ENCODE results near the gene NSG2.
"Not testable (repeated sequence)": the region's sequence is repeated elsewhere in the genome, so short reads cannot be mapped to it uniquely, and the experiment has no call there.

NSG2 gene

DNA sequence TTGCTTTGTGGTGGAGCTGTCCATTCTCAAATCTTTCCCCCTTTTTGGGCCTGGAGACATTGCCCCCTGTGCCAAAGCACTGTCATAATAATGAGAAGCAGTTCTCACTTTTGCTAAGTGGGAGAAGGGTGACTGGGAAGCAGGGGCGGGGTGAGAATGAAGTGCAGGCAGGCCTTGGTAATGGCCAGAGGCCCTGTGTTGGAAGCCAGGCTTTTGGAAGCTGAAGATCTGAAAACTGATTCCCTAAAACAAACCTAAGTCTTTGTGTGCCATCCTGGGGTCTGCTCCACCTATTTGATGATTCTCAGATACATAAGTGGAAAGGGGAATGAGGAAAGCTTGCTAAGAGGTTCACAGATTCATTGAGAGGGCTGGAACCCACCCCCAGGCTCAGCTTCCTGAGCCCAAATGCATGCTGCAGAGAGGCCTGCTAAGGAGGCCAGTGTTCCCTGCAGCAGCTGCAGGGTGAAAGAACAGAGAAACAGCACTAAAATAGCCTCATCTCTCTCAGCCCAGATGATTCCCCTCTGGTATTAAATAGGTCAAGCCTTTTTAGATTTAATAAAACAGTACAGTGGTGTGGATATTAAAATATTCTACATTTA, 75.0 kb downstream of the NSG2 start:
- Histone ChIP-seq H3K36me3 (ENCODE audit: insufficient read depth, low read length) (no peaks in the 10 kb centered on the region), H3K4me1 (ENCODE audit: insufficient read depth, low read length) (no peaks in the 10 kb centered on the region), H3K9me3 (ENCODE audit: low read length) (no peaks in the 10 kb centered on the region), H3K27me3 (ENCODE audit: insufficient read depth, low read length) (peaks cover 3% of the 10 kb centered on the region), H2AFZ (ENCODE audit: low read depth, low read length) (no peak overlapping the region), H3K4me3 (ENCODE audit: low read length) (no peak overlapping the region)

DNA sequence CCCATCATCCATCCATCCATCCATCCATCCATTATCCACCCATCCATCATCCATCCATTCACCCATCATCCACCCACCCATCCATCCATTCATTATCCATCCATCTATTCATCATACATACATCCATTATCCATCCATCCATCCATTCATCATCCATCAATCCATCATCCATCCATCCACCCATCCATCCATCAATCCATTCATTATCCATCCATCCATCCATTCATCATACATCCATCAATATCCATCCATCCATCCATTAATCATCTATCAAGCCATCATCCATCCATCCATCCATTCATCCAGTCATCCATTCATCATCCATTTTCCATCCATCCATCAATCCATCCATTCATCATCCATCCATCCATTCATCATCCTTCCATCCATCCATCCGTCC, 89.0 kb downstream of the NSG2 start:
- no peak overlapping the region for H2AFZ ChIP-seq (ENCODE audit: low read depth, low read length)

DNA sequence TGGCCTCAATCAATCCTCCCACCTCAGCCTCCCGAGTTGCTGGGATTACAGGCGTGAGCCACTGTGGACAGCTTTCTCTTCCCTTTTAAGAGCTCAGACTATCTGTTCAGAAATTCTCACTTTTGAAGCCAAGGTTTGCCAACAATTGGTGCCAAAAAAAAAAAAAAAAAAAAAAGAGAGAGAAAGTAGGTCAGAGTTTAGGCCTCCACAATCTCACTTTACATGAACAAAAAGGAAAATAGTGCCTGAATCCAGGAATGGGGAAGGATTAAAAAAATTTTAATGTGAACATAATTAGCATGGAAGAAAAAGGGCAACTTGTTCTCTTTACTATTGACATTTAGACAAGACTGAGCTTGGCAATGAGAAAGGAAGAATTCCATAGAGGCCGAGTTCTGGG, 94.1 kb downstream of the NSG2 start:
- no peak overlapping the region for H3K4me3 ChIP-seq (ENCODE audit: low read length)

More for the DNA sequence above, 89.0 kb downstream of the NSG2 start:
- Histone ChIP-seq H3K36me3 (ENCODE audit: insufficient read depth, low read length) (no peaks in the 10 kb centered on the region), H3K4me3 (ENCODE audit: low read length) (no peak overlapping the region), H3K4me1 (ENCODE audit: insufficient read depth, low read length) (no peaks in the 10 kb centered on the region), H3K9me3 (ENCODE audit: low read length) (no peaks in the 10 kb centered on the region), H3K27me3 (ENCODE audit: insufficient read depth, low read length) (no peaks in the 10 kb centered on the region)

DNA sequence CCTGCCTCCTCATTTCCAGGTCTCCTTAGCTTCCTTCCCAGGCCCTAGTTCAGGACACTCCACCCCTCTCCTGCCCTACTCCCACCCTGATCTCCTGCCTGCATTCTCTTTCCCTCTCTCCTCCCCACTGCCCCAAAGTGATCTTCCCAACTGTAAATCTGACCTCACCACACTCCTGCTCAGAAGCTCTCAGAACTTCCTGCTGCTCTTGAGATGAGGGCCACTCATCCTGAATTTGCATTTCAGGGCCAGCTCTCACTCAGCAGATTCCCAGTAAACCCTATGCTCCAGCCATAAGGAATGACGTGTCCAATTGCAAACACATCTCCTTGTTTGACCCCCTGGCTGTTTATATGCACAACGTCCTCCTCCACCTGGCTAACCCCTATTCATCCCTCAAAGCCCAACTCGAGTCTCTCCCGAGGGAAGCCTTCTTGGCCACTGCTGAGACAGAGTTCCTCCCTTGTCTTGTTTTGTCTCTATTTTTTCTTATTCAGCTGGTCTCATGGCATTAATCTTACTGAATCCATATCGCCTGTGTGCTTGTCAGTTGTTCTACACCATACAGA, 95.0 kb downstream of the NSG2 start:
- Histone ChIP-seq H3K27me3 (ENCODE audit: insufficient read depth, low read length) (no peaks in the 10 kb centered on the region), H2AFZ (ENCODE audit: low read depth, low read length) (no peak overlapping the region), H3K4me3 (ENCODE audit: low read length) (no peak overlapping the region), H3K4me1 (ENCODE audit: insufficient read depth, low read length) (no peaks in the 10 kb centered on the region), H3K9me3 (ENCODE audit: low read length) (no peaks in the 10 kb centered on the region), H3K36me3 (ENCODE audit: insufficient read depth, low read length) (no peaks in the 10 kb centered on the region)

More for the DNA sequence above, 94.1 kb downstream of the NSG2 start:
- H3K4me1 ChIP-seq (ENCODE audit: insufficient read depth, low read length) = no peaks in the 10 kb centered on the region
- no peaks in the 10 kb centered on the region for H3K27me3 ChIP-seq (ENCODE audit: insufficient read depth, low read length)
- H3K9me3 ChIP-seq (ENCODE audit: low read length) = no peaks in the 10 kb centered on the region
- H2AFZ ChIP-seq (ENCODE audit: low read depth, low read length) = no peak overlapping the region
- no peaks in the 10 kb centered on the region for H3K36me3 ChIP-seq (ENCODE audit: insufficient read depth, low read length)

DNA sequence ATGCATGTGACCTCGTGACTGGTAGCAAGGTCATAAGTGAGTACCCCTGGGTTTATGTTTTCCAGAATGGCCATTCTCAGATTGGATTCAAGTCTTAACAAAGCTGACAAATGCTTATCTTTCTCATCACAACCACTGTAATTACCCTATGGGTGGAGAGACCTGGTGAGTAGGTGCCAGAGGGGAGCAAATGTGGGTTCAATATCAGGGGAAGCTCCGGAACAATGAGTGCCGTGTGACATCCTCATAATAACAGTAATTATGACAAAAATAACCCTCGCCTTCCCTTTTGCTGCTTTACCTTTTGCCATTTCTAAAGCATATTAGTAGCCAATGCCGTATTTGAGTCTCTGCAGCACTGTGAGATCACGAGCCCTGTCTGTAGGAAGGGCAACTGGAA, 95.9 kb downstream of the NSG2 start:
- no peak overlapping the region for H2AFZ ChIP-seq (ENCODE audit: low read depth, low read length)
- no peaks in the 10 kb centered on the region for H3K9me3 ChIP-seq (ENCODE audit: low read length)
- no peaks in the 10 kb centered on the region for H3K27me3 ChIP-seq (ENCODE audit: insufficient read depth, low read length)
- no peaks in the 10 kb centered on the region for H3K36me3 ChIP-seq (ENCODE audit: insufficient read depth, low read length)
- peaks cover 5% of the 10 kb centered on the region for H3K4me1 ChIP-seq (ENCODE audit: insufficient read depth, low read length)
- H3K4me3 ChIP-seq (ENCODE audit: low read length) = no peak overlapping the region

DNA sequence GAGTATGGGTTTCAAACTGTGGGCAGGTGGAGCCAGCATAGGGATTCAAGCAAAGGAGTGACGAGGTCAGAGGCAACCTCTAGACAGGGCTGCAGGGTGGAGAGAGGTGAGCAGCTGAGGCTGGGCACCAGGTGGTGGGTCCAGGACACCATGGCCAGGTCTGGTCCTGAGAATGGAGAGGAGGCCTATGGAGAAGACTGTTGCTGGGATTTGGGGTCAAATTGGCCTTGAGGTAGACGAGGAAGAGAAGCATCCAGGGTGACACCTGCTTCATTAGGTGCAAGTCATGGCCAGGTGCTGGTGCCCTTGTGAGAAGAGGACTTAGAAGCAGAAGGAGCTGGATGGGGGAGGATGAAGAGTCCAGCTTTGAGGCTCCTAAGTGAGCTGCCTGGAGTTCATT, 99.6 kb downstream of the NSG2 start:
- H2AFZ ChIP-seq (ENCODE audit: low read depth, low read length) = no peak overlapping the region
- H3K27me3 ChIP-seq (ENCODE audit: insufficient read depth, low read length) = no peaks in the 10 kb centered on the region
- no peak overlapping the region for H3K4me3 ChIP-seq (ENCODE audit: low read length)
- no peaks in the 10 kb centered on the region for H3K9me3 ChIP-seq (ENCODE audit: low read length)
- no peaks in the 10 kb centered on the region for H3K36me3 ChIP-seq (ENCODE audit: insufficient read depth, low read length)
- H3K4me1 ChIP-seq (ENCODE audit: insufficient read depth, low read length) = peaks cover 5% of the 10 kb centered on the region

DNA sequence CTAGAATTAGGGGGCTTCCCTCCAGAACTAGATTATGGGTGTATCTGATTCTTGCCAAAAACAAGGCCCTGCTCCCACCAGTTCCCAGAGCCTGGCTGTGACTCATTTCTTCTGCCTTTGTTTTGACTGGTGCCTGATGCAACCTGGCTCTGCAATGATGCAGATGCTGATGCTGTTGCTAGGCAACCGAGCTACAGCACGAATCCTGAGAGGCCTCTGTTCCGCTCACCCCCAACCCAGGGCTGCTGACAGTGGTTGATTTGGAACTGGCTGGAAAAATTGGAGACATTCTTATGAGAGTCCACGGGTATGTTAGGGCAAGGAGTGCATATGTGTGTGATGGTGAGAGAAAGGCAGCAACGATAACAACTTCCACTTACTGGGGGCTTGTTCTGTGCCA, 100.3 kb downstream of the NSG2 start:
- H3K9me3 ChIP-seq (ENCODE audit: low read length) = no peaks in the 10 kb centered on the region
- H3K4me3 ChIP-seq (ENCODE audit: low read length) = no peak overlapping the region
- no peaks in the 10 kb centered on the region for H3K36me3 ChIP-seq (ENCODE audit: insufficient read depth, low read length)

DNA sequence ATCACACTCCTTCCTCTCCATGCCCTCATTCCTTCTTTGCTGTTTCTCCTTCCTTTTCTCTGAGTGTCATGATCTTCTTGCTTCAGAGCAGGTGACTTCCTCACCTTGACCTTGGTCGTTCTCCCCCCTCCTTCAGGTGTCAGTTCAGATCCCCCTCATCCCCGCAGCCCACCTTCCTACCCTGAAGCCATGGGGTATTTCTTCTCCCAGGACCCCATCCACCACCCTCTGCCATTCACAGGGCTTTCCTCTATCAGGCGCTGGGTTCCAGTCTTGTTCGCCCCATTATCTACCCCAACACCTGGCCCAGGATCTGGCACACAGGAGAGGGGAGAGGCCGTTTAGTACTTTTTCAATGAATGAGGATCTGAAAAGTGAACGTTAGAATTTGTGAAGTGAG, 101.0 kb downstream of the NSG2 start:
- no peaks in the 10 kb centered on the region for H3K9me3 ChIP-seq (ENCODE audit: low read length)
- no peak overlapping the region for H3K4me3 ChIP-seq (ENCODE audit: low read length)
- no peaks in the 10 kb centered on the region for H3K27me3 ChIP-seq (ENCODE audit: insufficient read depth, low read length)
- peaks cover 5% of the 10 kb centered on the region for H3K4me1 ChIP-seq (ENCODE audit: insufficient read depth, low read length)
- H3K36me3 ChIP-seq (ENCODE audit: insufficient read depth, low read length) = no peaks in the 10 kb centered on the region
- no peak overlapping the region for H2AFZ ChIP-seq (ENCODE audit: low read depth, low read length)

More for the DNA sequence above, 100.3 kb downstream of the NSG2 start:
- Histone ChIP-seq H3K4me1 (ENCODE audit: insufficient read depth, low read length) (peaks cover 5% of the 10 kb centered on the region), H3K27me3 (ENCODE audit: insufficient read depth, low read length) (no peaks in the 10 kb centered on the region), H2AFZ (ENCODE audit: low read depth, low read length) (no peak overlapping the region)

DNA sequence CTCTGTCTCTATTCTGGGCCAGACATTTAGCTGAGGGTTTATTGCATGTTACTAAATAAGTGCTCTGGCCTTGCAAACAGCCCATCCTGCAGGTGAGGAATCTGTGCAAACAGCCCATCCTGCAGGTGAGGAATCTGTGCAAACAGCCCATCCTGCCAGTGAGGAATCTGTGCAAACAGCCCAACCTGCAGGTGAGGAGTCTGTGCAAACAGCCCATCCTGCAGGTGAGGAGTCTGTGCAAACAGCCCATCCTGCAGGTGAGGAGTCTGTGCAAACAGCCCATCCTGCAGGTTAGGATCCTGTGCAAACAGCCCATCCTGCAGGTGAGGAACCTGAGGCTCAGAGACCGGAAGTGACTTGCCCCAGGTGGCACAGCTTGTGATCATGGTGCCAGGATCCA, 101.5 kb downstream of the NSG2 start:
- H3K9me3 ChIP-seq (ENCODE audit: low read length); H3K4me3 ChIP-seq (ENCODE audit: low read length); H2AFZ ChIP-seq (ENCODE audit: low read depth, low read length); H3K27me3 ChIP-seq (ENCODE audit: insufficient read depth, low read length); H3K36me3 ChIP-seq (ENCODE audit: insufficient read depth, low read length); H3K4me1 ChIP-seq (ENCODE audit: insufficient read depth, low read length): not testable (repeated sequence)

DNA sequence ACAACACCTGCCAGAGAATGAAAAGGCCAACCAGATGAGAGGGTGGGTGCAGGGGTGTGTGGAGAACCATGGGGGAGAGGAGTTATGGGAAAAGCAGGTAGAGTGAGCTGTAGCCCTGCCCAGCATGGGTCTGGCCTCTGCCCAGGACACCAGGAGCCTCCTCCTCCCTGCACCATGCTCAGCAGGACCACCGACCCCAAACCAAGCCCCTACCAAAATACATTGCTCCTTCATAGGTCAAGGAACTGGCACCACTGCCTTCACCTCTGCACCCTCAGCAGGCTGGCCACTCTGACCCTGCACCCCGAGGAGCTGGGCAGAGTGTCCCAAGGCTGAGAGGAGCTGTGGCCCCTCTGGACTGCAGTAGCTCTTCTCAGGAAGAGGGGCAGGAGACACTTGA, 102.0 kb downstream of the NSG2 start:
- Histone ChIP-seq H3K4me3 (ENCODE audit: low read length) (no peak overlapping the region), H2AFZ (ENCODE audit: low read depth, low read length) (no peak overlapping the region), H3K9me3 (ENCODE audit: low read length) (no peaks in the 10 kb centered on the region), H3K36me3 (ENCODE audit: insufficient read depth, low read length) (no peaks in the 10 kb centered on the region), H3K4me1 (ENCODE audit: insufficient read depth, low read length) (peaks cover 5% of the 10 kb centered on the region), H3K27me3 (ENCODE audit: insufficient read depth, low read length) (no peaks in the 10 kb centered on the region)

DNA sequence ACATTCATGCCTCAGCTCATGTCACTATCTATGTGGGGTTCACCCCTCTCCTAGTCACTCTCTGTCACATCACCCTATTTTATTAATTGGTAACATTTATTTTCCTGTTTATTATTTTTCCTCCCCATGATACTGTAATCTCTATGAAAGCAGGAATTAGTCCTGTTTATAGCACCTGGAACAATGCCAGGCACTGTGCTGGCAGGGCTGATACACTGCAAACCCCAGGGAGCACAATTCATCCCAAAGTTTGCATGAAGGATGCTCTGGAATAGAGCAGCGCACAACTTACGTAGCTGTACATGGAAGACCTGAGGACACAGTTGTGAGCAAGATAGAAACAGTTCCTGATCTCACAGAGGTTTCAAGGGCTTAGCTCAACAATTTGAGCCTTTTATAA, 103.2 kb downstream of the NSG2 start:
- Histone ChIP-seq H3K4me3 (ENCODE audit: low read length) (no peak overlapping the region), H3K4me1 (ENCODE audit: insufficient read depth, low read length) (peaks cover 5% of the 10 kb centered on the region), H2AFZ (ENCODE audit: low read depth, low read length) (no peak overlapping the region), H3K36me3 (ENCODE audit: insufficient read depth, low read length) (no peaks in the 10 kb centered on the region), H3K9me3 (ENCODE audit: low read length) (no peaks in the 10 kb centered on the region), H3K27me3 (ENCODE audit: insufficient read depth, low read length) (no peaks in the 10 kb centered on the region)

DNA sequence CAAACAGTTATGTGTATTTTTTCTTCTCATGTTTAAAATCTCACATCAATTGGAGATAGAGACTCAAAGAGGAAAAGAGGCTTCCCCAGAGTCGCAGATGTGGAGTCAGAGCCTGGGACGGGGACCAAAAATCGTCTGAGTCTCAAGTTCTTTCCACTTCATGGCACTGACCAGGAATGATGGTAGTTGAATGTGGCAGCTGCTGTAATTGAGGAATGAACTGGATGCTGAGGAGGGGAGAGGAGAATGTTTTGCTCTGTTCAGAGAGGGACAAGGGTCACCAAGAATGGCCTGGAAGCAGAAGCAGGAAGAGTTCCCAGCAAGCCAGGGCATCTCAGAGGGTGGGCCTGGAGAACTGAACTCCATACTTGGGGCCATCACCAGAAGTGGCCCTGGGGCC, 103.9 kb downstream of the NSG2 start:
- Histone ChIP-seq H3K27me3 (ENCODE audit: insufficient read depth, low read length) (no peaks in the 10 kb centered on the region), H3K4me3 (ENCODE audit: low read length) (no peak overlapping the region), H3K36me3 (ENCODE audit: insufficient read depth, low read length) (no peaks in the 10 kb centered on the region), H3K4me1 (ENCODE audit: insufficient read depth, low read length) (peaks cover 5% of the 10 kb centered on the region), H2AFZ (ENCODE audit: low read depth, low read length) (no peak overlapping the region), H3K9me3 (ENCODE audit: low read length) (no peaks in the 10 kb centered on the region)

DNA sequence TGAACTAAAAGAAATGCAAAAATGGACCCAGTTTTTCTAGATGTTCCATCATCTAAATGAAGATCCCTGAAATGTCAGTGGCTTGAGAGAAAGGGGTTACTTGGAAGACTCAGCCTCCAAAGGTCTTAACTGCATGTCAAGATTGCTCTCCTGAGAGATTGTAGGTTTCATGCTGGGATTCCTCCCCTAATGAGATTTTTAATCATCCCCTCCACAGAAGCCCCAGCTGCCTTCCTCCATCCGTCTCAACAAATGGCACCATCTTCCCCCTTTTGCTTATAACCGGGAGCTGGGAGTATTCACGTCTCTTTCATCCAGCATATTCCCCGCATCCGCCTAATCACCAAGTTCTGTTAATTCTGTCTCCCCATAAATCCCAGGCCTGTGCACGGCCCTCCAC, 104.5 kb downstream of the NSG2 start:
- Histone ChIP-seq H3K9me3 (ENCODE audit: low read length) (no peaks in the 10 kb centered on the region), H3K4me3 (ENCODE audit: low read length) (no peak overlapping the region), H2AFZ (ENCODE audit: low read depth, low read length) (no peak overlapping the region), H3K4me1 (ENCODE audit: insufficient read depth, low read length) (peaks cover 5% of the 10 kb centered on the region), H3K27me3 (ENCODE audit: insufficient read depth, low read length) (no peaks in the 10 kb centered on the region), H3K36me3 (ENCODE audit: insufficient read depth, low read length) (no peaks in the 10 kb centered on the region)

DNA sequence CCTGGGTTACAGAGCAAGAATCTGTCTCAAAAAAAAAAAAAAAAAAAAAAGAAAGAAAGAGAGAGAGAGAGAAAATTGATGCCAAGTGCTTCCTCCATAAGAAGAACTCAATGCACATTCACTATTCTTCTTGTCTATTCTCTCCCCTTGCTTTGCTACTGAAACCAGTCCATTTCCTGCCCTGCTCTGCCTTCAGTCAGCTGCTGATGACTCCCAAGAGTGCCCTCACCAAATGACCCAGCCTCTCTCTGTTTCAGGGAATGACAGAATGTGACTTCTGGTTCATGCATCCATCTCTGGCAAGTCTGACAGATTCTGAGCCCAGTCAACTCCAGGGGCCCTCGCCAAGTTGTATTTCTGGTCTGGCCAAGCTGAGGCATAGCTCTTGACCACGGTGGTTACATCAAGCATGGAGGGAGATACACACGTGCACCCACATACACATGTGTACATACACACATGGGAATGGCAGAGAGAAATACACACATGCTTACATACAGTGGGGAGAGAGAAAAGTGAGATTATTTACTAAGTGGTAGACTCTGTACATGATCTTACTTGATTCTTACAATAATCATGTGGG, 106.2 kb downstream of the NSG2 start:
- Histone ChIP-seq H3K9me3 (ENCODE audit: low read length) (no peaks in the 10 kb centered on the region), H3K36me3 (ENCODE audit: insufficient read depth, low read length) (no peaks in the 10 kb centered on the region), H3K4me3 (ENCODE audit: low read length) (no peak overlapping the region), H3K27me3 (ENCODE audit: insufficient read depth, low read length) (no peaks in the 10 kb centered on the region), H2AFZ (ENCODE audit: low read depth, low read length) (no peak overlapping the region), H3K4me1 (ENCODE audit: insufficient read depth, low read length) (no peaks in the 10 kb centered on the region)

Data from neuron (in vitro differentiated cells).